ENCODE data around the gene EDNRA.
A peak's percentile ranks its signal among the peaks of the same experiment; 100 is the strongest.

Gene EDNRA

GRCh38 chr4:147546349-147546748 lies 65.5 kb downstream of the EDNRA start:
- DNase-seq, result no peak

GRCh38 chr4:147547314-147548056 lies 66.6 kb downstream of the EDNRA start:
- DNase-seq, result no peak

- no peak for DNase-seq
These were observed 67.4 kb downstream of the EDNRA start for GRCh38 chr4:147548256-147548655.

- no peak for DNase-seq
These were observed 69.8 kb downstream of the EDNRA start for GRCh38 chr4:147550626-147551246.

GRCh38 chr4:147560625-147561024 lies 79.7 kb downstream of the EDNRA start:
- no peak for DNase-seq

- DNase-seq, result no peak
These were observed 85.9 kb downstream of the EDNRA start for GRCh38 chr4:147566762-147567161.

GRCh38 chr4:147567276-147567675 lies 86.4 kb downstream of the EDNRA start:
- DNase-seq, result no peak

GRCh38 chr4:147570616-147571015 lies 89.7 kb downstream of the EDNRA start:
- DNase-seq, result no peak

- DNase-seq, result no peak
These were observed 90.3 kb downstream of the EDNRA start for GRCh38 chr4:147571036-147571770.

GRCh38 chr4:147576084-147576483 lies 95.2 kb downstream of the EDNRA start:
- DNase-seq, result no peak

GRCh38 chr4:147578051-147578476 lies 97.2 kb downstream of the EDNRA start:
- DNase-seq, result peak; percentile 34

GRCh38 chr4:147578593-147578992 lies 97.7 kb downstream of the EDNRA start:
- no peak for DNase-seq

GRCh38 chr4:147580396-147580795 lies 99.5 kb downstream of the EDNRA start:
- DNase-seq, result no peak

GRCh38 chr4:147581606-147582350 lies 100.9 kb downstream of the EDNRA start:
- DNase-seq, result no peak

GRCh38 chr4:147582386-147583060 lies 101.6 kb downstream of the EDNRA start:
- no peak for DNase-seq

- no peak for DNase-seq
These were observed 103.0 kb downstream of the EDNRA start for GRCh38 chr4:147583876-147584275.

- no peak for DNase-seq
These were observed 105.1 kb downstream of the EDNRA start for GRCh38 chr4:147586032-147586431.

- DNase-seq, result no peak
These were observed 105.7 kb downstream of the EDNRA start for GRCh38 chr4:147586637-147587036.

GRCh38 chr4:147587041-147587440 lies 106.1 kb downstream of the EDNRA start:
- no peak for DNase-seq

GRCh38 chr4:147589586-147589985 lies 108.7 kb downstream of the EDNRA start:
- no peak for DNase-seq

- no peak for DNase-seq
These were observed 109.5 kb downstream of the EDNRA start for GRCh38 chr4:147590249-147590920.

GRCh38 chr4:147591106-147591505 lies 110.2 kb downstream of the EDNRA start:
- no peak for DNase-seq

Measured in 8988T (cell line).